Colon (tissue), 2 donors: ENCODE measurements around the gene SLC39A11.
"Not testable (repeated sequence)": the region's sequence is repeated elsewhere in the genome, so short reads cannot be mapped to it uniquely, and the experiment has no call there.

Experiments used
- FAIRE-seq: peaks from 2 replicates; lab custom pipeline; 2012; peaks lifted over from hg19 to GRCh38; lab: Jason Lieb, UNC
- donor health status: control.
- donor health status: control.

The SLC39A11 gene

GRCh38 chr17:72782985-72783701 is 309.3 kb downstream of the SLC39A11 start:
- no peak for FAIRE-seq

DNA sequence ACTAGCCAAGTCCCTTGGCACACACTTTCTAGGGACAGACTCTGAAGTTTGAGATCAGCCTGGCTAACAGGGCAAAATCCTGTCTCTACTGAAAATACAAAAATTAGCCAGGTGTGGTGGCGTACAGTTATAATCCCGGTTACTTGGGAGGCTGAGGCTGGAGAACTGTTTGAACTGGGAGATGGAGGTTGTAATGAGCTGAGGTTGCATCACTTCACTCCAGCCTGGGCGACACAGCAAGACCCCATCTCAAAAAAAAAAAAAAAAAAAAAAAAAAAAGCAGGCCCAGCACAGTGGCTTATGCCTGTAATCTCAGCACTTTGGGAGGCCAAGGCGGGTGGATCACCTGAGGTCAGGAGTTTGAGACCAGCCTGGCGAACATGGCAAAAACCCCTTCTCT is 310.1 kb downstream of the SLC39A11 start:
- FAIRE-seq, result not testable (repeated sequence)

GRCh38 chr17:72778169-72779151 is 314.0 kb downstream of the SLC39A11 start:
- FAIRE-seq, result no peak

DNA sequence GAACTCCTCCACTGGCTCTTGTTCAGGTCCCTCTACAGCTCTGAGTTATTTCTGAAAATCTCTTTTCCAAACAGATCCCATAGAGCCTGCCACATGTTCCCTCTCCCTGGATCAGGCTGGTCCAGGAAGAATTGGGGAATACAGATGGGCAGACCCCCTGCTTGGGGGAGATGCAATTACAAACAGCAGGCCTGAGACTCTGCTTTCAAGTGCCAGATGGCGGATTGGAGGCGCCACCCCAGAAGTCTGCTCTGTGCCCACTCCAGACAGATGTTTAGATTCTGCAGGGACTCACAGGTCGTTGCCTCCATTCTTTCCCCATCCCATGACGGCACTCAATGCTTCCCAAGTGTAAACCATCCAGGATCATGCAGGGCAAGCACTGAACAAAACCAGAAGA is 316.6 kb downstream of the SLC39A11 start:
- FAIRE-seq, result no peak

DNA sequence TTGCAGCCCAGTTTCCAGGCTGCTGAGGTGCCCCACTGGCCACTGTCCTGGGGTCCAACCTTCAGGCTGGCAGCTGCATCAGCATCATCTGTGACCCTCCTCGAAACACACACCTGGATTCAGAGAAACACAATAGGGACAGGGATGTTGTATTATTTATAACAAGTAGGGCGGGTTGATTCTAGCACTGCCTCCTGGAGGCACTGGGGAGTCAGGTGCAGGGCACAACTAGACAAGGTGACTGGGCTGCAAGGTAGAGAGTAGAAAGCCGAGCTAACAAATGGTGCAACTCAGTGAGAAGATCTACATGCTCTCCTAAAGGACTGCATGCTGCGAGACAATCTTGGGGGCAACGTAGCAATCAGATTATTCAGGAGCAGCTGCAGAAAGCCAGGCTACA is 317.3 kb downstream of the SLC39A11 start:
- FAIRE-seq, result no peak

DNA sequence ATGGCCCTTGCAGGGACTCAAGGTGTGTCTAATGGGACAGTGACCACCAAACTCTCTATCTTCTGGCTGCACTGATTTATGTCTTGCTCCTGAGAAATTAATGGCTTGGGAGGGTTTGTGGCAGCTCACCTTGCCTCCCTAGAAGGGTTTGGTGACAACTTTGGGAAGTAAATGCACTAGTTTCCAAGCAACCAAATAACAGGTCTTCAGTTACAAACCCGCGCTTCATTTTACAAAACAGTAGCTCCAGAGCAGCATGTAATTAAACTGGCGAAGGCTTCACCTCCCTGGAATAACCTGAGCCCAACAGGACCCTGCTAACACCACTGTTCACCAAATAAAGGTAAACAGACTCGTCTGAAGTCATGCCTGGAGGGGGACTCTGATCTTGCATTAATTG is 318.3 kb downstream of the SLC39A11 start:
- FAIRE-seq, result no peak

GRCh38 chr17:72773225-72773624 is 319.3 kb downstream of the SLC39A11 start:
- not testable (repeated sequence) for FAIRE-seq

GRCh38 chr17:72772331-72772821 is 320.1 kb downstream of the SLC39A11 start:
- FAIRE-seq, result no peak

DNA sequence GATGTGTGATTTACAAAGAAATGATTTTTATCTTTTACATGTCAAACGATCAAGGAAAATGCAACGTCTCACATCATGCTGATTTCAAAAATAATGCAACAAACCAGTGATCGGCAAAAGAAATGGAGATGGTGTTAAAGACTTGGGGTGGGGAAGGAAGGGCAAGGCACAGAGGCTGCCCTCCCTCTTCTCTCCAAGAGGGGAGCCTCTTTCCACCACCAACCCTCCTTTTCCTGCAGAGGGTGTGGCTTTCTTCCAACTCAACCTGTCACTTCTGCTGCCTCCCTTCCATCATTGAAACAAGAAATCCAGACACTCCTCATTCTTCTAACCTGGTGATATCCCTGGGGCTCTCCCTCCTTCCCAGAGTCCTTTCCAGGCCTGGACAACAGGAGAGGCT is 320.8 kb downstream of the SLC39A11 start:
- FAIRE-seq, result no peak

DNA sequence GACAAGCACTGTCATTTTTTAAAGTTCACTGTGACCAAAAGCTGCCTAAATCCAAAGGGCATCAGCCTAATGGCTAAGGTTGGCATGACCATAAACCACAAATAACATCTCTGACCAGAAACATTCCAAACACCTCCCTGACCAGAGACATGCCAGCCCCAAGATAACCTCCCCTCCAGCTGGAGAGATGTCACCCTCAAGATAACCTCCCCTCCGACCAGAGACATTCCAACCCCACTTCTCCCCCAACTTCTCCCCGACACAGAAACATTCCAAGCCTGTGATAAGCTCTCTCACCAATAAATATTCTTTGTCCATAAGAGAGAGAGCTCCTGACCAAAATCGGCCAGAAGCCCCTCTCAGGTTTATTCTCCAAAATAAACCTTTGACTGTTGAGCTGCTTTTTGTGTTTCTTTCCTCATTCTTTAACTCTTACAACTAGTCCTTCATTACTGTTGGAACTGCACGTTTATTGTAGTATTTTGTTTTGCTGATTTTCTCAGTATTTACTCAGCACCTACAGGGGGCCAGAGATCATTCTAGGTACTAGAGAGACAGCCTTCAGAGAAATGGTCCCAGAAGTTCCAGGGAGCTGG is 325.6 kb downstream of the SLC39A11 start:
- no peak for FAIRE-seq

GRCh38 chr17:72765368-72766153 is 326.9 kb downstream of the SLC39A11 start:
- FAIRE-seq, result no peak

DNA sequence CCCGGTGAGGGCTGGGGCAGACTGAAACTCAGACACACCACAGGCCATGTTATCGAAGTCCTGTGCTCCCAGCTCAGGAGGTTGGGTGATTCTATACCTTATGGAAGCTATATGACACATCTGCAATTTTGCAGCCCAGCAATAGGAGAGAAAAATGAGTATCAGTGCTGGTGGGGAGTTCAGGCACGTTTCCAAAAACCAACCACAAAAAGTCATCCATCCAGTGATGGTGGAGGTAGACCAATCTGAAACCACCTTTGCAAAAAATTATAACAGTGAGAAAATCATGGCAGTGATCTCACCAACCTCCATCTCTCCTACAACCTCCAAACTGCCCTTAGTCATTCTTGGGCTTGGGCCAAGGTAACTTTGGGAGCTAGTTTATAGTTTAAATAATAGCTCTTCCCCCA is 327.9 kb downstream of the SLC39A11 start:
- FAIRE-seq, result no peak

DNA sequence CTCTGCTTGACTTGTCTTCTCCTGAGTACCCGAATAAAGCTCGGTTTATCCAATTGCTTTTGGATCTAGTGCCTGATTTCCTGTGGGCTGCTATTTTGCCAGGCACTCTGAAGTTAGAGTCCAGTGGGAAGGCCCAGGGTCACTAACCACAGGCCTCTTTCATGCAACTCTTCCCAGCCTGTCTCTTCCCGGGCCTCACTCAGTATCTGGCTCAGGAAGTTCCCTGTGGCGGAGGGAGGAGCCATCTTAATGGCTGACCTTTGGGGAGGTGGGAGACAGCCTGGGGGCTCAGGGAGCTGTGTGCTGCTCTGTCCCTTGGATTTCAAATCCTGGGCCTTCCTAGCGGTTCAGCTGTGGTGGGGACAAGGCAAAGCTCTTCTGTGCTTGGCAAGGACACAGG is 328.5 kb downstream of the SLC39A11 start:
- FAIRE-seq, result no peak

DNA sequence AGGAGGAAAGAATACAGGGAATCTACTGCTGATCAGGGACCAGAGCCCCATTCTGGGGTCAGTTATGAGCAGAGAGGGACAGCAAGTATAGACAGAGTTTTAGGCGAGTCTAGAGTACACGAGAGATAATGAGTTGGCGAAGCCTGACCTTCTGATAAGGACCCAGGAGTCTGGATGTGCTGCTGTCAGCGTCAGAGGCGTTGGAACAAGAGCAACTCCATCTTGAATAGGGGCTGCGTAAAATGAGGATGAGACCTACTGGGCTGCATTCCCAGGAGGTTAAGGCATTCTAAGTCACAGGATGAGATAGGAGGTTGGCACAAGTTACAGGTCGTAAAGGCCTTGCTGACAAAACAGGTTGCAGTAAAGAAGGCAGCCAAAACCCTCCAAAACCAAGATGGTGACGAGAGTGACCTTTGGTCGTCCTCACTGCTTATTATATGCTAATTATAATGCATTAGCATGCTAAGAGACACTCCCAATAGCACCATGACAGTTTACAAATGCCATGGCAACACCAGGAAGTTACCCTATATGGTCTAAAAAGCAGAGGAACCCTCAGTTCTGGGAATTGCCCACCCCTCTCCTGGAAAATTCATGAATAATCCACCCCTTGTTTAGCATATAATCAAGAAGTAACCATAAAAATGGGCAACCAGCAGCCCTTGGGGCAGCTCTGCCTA is 330.5 kb downstream of the SLC39A11 start:
- FAIRE-seq, result not testable (repeated sequence)

DNA sequence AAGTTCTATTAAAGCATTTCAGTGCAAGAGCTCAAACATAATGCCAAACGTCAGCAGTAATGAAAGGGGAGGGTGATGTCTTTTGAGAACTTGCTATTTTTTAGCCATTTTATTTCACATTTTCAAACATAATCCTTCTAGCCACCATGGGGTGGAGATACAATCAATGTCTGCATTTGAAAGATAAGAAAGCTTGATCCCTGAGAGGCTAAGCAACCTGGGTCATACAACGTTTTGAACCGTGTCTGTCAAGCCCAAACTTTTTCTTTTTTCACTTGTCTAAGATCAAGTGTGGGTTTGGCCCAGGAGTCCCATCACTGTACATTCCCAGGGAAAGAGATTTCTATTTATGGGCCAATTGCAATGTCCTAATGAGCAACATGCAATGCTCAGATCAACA is 331.1 kb downstream of the SLC39A11 start:
- FAIRE-seq, result no peak

DNA sequence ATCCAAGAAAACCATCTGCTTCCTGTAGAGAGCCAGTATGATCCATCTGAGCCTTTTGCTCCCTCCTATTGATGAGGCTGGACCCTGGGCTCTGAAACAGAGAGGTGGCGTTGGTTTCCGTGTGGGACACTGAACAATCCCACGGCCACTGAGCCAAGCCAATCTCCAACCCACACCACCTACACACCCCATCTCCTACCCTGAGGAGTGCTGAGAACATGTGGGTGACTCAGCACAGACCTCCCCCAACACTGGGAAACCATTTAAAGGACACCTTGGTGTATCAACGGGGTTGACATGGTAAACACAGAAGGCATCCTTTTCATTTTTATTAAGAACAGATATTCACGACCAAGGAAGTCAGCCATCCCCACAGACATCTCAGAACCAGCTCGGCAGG is 332.1 kb downstream of the SLC39A11 start:
- FAIRE-seq, result no peak

DNA sequence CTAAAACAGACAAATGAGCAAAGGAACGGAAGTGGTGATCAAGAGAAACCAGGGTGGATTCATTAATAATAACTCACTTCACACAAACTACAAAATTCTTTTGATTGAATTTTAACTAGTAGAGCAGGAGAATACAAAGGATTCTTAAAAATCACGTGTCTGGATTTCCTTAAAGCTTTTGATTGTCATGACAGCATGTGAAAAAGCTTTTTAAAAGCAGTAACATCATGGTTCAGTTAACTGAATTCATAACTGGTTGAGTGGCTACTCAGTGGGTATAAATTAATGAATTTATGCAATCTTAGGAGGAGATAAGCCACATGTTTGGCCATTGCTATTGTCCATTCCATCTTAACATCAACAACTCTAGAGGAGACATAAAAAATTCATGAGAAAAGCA is 333.2 kb downstream of the SLC39A11 start:
- no peak for FAIRE-seq

DNA sequence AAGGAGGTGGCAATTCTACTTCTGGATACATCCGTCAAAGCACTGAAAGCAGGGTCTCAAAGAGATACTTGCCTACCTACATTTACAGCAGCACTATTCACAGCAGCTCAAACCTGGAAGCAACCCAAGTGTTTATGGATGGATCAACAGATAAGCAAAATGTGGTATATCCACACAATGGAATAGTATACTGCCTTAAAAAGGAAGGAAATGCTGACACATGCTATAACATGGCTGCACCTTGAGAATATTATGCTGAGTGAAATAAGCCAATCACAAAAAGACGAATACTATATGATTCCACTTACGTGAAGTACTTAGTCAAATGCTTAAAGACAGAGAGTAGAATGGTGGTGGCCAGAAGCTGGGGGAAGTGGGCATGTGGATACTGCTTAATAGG is 336.2 kb downstream of the SLC39A11 start:
- no peak for FAIRE-seq

- no peak for FAIRE-seq
These were observed 338.0 kb downstream of the SLC39A11 start for GRCh38 chr17:72754513-72754912.

- no peak for FAIRE-seq
These were observed 340.7 kb downstream of the SLC39A11 start for GRCh38 chr17:72751746-72752145.

- FAIRE-seq, result no peak
These were observed 343.3 kb downstream of the SLC39A11 start for GRCh38 chr17:72749119-72749572.
